Endometrium (tissue), 2 donors: Measurements from ENCODE around the gene GABPA.
A peak's percentile ranks its signal among the peaks of the same experiment; 100 is the strongest.
"Not testable (repeated sequence)": the region's sequence is repeated elsewhere in the genome, so short reads cannot be mapped to it uniquely, and the experiment has no call there.

Experiments used
- FAIRE-seq: peaks from 2 replicates; lab custom pipeline; 2012; peaks lifted over from hg19 to GRCh38; lab: Jason Lieb, UNC
- donor health status: control.
- donor health status: control.

The GABPA gene

DNA sequence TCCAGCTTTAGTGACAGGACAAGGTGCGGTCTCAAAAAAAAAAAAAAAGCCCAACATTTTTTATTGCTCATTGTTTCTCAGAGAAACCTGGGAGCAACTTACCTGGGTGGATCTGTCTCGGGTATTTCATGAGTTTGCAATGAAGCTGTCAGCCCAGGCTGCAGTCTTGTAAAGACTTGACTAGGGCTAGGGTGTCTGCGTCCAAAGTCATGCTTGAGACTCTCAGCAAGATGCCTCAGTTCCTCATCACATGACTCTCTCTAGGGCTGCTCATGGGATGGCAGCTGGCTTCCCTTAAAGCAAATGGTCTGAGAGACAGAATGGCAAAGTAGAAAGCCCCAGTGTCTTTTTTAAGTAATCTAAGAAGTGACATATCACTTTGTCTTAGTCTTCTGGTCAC is 8.1 kb downstream of the GABPA start:
- no peak for FAIRE-seq

DNA sequence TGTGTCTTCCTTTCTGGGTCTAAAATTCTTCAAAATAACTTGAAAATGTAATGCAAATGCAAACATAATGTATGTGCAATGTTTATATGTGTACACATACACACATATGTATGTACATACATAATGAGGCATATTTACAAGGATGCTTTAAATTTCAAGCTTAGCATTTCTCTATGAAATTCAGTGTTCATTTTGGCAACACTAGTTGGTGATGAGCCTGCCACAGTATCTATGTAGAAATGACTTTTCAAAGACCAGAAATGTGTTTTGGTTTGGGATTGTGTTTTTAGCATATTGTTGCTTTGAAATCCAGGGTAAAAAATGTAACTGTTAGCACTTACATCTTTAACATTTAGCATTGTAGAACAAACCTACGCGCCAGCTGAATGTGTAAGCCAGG is 10.1 kb downstream of the GABPA start:
- no peak for FAIRE-seq

GRCh38 chr21:25750085-25750484 is 15.3 kb downstream of the GABPA start:
- no peak for FAIRE-seq

DNA sequence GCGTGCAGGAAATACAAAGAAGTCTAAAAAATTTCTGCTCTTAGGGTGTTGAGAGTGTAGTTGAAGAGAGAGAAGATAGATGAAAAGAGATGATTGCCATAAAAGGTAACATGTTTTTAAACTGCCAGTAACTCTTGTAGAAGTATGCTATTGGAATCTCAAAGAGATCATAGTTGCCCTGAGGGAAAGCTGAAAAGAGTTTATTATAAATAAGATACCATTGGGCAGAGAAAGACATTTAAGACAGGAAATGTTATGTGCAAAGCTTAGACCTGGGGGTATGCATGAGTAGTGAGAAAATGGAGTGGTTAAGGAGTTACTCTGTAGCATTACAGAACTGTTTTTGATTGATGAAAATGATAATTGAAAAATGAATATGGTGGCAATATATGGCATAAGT is 17.6 kb downstream of the GABPA start:
- FAIRE-seq, result no peak

GRCh38 chr21:25756190-25756932 is 21.6 kb downstream of the GABPA start:
- no peak for FAIRE-seq

DNA sequence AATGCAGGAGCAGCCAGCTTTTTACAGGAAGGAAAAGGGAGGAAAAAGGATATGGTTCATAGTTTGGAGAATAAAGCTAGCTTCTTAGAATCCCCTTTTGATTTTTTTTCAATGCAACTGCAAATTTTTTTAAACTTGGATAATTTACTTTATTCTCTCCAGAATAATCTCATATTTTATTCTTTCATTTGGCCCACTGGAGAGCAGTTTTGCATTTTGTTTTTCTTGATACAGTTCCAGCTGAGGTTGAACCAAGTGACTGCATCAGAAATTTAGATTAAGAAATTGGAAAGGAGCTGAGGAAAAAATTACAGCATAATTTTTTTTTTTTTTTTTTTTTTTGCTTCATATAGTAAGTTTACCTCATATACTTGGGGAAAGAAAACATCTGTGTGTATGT is 22.8 kb downstream of the GABPA start:
- no peak for FAIRE-seq

GRCh38 chr21:25759573-25759972 is 24.8 kb downstream of the GABPA start:
- no peak for FAIRE-seq

GRCh38 chr21:25760061-25760460 is 25.3 kb downstream of the GABPA start:
- no peak for FAIRE-seq

GRCh38 chr21:25760677-25761076 is 25.9 kb downstream of the GABPA start:
- FAIRE-seq, result no peak

DNA sequence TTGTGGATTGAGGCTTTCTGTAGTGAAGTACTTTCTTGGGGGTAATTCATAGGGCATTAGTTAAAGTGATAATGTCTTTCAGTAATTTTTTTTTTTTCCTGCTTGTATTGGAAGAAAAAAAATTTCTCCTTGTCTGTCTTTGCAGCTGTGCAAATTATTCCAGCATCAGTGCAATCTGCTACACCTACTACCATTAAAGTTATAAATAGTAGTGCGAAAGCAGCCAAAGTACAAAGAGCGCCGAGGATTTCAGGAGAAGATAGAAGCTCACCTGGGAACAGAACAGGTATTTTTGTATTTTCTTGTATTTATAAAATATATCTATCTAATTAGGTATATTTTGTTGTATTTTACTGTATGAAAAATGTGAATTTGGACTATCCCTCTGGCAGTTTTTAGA is 29.3 kb downstream of the GABPA start:
- no peak for FAIRE-seq

GRCh38 chr21:25767921-25768320 is 33.1 kb downstream of the GABPA start:
- FAIRE-seq, result no peak

DNA sequence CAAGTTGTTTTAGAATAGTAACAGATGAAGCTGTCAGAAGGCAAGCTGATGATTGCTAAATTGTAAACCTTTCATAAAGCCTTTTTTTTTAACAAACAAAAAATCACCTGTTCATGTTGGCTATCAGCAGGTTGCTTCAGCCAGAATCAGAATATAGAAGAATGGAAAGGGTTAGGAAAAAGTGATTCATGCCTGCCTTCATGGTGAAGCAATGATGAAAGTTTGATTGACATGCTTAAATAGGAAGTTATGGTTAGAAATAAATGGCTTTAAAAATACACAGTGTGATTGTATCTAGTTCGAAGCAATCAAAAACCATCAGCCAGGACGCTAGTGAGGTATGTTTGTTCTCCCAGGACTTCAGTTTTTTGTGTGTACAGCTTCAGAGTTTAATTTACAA is 37.9 kb downstream of the GABPA start:
- FAIRE-seq, result no peak

- FAIRE-seq, result no peak
These were observed 41.7 kb downstream of the GABPA start for GRCh38 chr21:25776440-25776839.

GRCh38 chr21:25778126-25778875 is 43.5 kb downstream of the GABPA start:
- not testable (repeated sequence) for FAIRE-seq

DNA sequence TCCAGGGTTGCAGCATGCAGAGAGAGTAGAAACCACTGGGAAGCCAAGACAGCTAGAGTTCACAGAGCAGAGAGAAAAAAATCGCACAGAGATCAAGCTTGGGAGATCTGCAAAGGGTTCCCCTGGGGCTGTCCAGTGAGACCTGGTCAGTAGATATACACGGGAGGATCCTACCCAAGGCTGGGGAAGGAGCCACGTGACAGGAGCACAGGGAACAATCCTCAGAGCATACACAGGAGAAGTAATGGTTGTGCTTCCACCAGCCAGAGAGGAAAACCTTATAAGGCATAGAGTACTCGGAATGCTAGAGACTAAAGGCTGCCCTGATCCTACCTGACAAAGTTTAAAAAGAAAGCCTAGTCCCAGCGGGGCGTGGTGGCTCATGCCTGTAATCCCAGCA is 53.9 kb downstream of the GABPA start:
- FAIRE-seq, result no peak

GRCh38 chr21:25790122-25790877 is 55.5 kb downstream of the GABPA start:
- FAIRE-seq, result peak; percentile 74

GRCh38 chr21:25790878-25791204 is 56.1 kb downstream of the GABPA start:
- FAIRE-seq, result peak; percentile 81

GRCh38 chr21:25791319-25791718 is 56.5 kb downstream of the GABPA start:
- FAIRE-seq, result no peak

DNA sequence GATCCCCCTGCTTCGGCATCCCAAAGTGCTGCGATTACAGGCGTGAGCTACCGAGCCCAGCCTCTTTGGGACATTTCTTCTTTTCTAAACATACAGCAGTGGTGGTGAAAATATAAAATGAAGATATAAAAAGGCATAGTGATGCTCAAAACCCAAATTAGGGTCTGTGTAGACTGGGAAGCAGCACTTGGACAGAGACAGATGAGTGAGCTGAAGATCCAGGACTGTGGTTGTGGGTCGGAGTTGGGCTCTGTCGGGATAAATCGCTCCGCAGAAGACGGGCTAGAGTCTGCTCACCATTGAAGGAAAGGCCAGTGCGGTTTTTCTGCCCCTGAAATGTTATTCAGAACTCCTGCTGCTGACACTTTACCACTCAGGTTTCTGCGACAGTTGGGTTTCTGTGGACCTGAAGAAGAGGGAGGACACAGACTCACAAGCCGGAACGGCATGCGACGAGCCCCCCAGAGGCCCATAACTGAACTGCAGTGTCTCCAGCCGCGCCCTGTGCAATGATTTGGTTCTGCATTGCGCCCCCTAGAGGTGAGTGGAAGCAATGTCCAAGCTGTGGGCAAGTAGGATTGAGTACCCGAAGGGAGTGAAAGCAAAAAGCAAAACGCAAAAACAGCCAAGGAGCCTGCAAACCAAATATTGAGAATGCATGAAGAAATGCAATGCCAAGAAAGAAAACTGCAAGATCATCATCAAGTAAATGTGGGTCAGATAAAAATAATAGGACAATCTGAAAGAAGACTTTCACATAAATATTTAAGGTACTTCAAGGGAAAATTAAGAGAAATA is 66.6 kb downstream of the GABPA start:
- FAIRE-seq, result no peak

- no peak for FAIRE-seq
These were observed 71.3 kb downstream of the GABPA start for GRCh38 chr21:25806060-25806459.

- FAIRE-seq, result no peak
These were observed 72.4 kb downstream of the GABPA start for GRCh38 chr21:25807191-25807590.

DNA sequence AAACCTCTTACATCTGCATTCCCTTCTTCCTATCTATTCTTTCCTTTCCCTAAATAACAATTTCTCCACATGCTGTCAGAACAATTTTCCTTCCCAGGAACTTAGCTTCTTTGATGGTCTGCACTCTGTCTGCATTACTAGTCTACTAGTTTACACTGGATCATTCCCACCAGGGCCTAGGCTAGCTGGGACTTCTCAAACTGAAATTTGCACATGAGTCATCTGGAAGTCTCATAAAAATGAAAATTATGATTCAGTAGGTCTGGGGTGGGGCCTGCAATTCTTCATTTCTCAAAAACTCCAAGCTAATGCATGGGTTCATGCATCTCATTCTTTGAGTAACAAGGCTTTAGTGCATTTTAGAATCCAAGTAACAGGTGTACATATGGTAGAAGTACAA is 74.2 kb downstream of the GABPA start:
- FAIRE-seq, result no peak
